Stomach (tissue), 9 donors: ENCODE data around the gene TCEA2. TPM values are rescaled to one million over a fixed set of nuclear protein-coding genes. Genes with fewer than 3 reads are reported as not detected.

Experiments
- DNase-seq, 2 donors: peaks; one replicate each; pipeline versions ENCODE4 v3.0.0 to v3.0.0-alpha.2; 2013 to 2019
- H3K27ac ChIP-seq, 5 donors: fragments of 200-600 bp in 4 of 5; sonication (generic) in 4 of 5; one replicate each; pipeline ENCODE4 v1.5.1; 2013 to 2019; ENCODE audit warnings: mild to moderate bottlenecking in 1 of 5, moderate library complexity in 1 of 5
- H3K27me3 ChIP-seq, 3 donors: fragments of 200-600 bp; sonication (generic); one replicate each; pipeline ENCODE4 v1.5.1; 2017 to 2019; ENCODE audit warnings: mixed run types in 1 of 3
- H3K36me3 ChIP-seq, 4 donors: fragments of 200-600 bp; sonication (generic); 1 replicate in 3 of 4; 2 replicates in 1 of 4; pipeline ENCODE4 v1.5.1; 2016 to 2019
- H3K4me1 ChIP-seq, 4 donors: fragments of 200-600 bp; sonication (generic); one replicate each; pipeline ENCODE4 v1.5.1; 2016 to 2019
- H3K4me3 ChIP-seq, 4 donors: fragments of 200-600 bp; sonication (generic) in 3 of 4; one replicate each; pipeline ENCODE4 v1.5.1; 2016 to 2019; ENCODE audit warnings: mild to moderate bottlenecking in 1 of 4
- H3K9me3 ChIP-seq, 4 donors: fragments of 200-600 bp; sonication (generic); one replicate each; pipeline ENCODE4 v1.5.1; 2016 to 2019
- EP300 ChIP-seq: sonication (generic); formaldehyde crosslinking; IDR thresholded peaks from one replicate; pipeline ENCODE4 v1.6.1; 2017; ENCODE audit warnings: antibody characterized with exemption
- POLR2A ChIP-seq, 4 donors: fragments of 450-650 bp; IDR thresholded peaks; one replicate each; pipeline ENCODE4 v1.6.1; 2016; ENCODE audit warnings: antibody characterized with exemption in 4 of 4, control low read depth in 2 of 4, mild to moderate bottlenecking in 1 of 4, moderate library complexity in 1 of 4
- POLR2AphosphoS5 ChIP-seq, 3 donors: sonication (generic); formaldehyde crosslinking; IDR thresholded peaks; one replicate each; pipeline ENCODE4 v1.6.1; 2016; ENCODE audit warnings: antibody characterized with exemption in 3 of 3
- WGBS, 5 donors: extraction: QIAGEN DNeasy Blood & Tissue Kit in 3 of 5; methylation state at CpG; one replicate each; pipeline versions ENCODE4 v1.1.5 to v1.1.7; 2013 to 2018; 5-methylcytosine and 5-hydroxymethylcytosine counted together
- intact Hi-C: fragments of 100-400 bp; cut with DNase I; formaldehyde crosslinking; loops from one replicate; pipeline ENCODE4 v1.15.1; 2023; ENCODE audit warnings: low total_unique reads
- polyA plus RNA-seq, 3 donors: library from polyadenylated mRNA; stranded (reverse); fragments of 200-250 nt; gene quantifications; one replicate each; pipeline ENCODE4 v1.2.3, GENCODE V29; 2013
- total RNA-seq, 5 donors: library from RNA; depleted of rRNA; stranded (reverse); fragments of >200 nt; gene quantifications; one replicate each; pipeline versions ENCODE4 v1.1.0 to v1.2.3, GENCODE V29; 2014 to 2016
- TF ChIP-seq, protein P1 (sequence below), 7 experiments: fragments of 450-650 bp in 4 of 7; fragments of 200-600 bp in 3 of 7; sonication (generic) in 3 of 7; IDR thresholded peaks; one replicate each; pipeline ENCODE4 v1.5.1; 2016 to 2019; ENCODE audit warnings: antibody characterized with exemption in 7 of 7, control low read depth in 2 of 7, mild to moderate bottlenecking in 1 of 7
- donor health status: healthy with polysubstance abuse.
- donor health status: Bipolar disorder and iron deficiency.
- donor health status: healthy.

TCEA2 gene
- total and polyA plus RNA-seq, 8 donors: 3.1 to 35.5 (median 26.0) TPM

- intact Hi-C loops: no loop called here
- TF ChIP-seq POLR2AphosphoS5 (IDR thresholded peaks at IDR 0.05) (no peak), EP300 (no peak), POLR2A (IDR thresholded peaks at IDR 0.05) (no peak)
- TF ChIP-seq, protein P1, sequence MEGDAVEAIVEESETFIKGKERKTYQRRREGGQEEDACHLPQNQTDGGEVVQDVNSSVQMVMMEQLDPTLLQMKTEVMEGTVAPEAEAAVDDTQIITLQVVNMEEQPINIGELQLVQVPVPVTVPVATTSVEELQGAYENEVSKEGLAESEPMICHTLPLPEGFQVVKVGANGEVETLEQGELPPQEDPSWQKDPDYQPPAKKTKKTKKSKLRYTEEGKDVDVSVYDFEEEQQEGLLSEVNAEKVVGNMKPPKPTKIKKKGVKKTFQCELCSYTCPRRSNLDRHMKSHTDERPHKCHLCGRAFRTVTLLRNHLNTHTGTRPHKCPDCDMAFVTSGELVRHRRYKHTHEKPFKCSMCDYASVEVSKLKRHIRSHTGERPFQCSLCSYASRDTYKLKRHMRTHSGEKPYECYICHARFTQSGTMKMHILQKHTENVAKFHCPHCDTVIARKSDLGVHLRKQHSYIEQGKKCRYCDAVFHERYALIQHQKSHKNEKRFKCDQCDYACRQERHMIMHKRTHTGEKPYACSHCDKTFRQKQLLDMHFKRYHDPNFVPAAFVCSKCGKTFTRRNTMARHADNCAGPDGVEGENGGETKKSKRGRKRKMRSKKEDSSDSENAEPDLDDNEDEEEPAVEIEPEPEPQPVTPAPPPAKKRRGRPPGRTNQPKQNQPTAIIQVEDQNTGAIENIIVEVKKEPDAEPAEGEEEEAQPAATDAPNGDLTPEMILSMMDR (IDR thresholded peaks at IDR 0.05): no peak
- no peak within 1 kb of the TSS for H3K27ac ChIP-seq
- H3K4me1 ChIP-seq: peaks cover 5 to 7% (median 7%) of the 10 kb centered on the region in 4 donors
- no peak within 1 kb of the TSS for H3K4me3 ChIP-seq
- H3K27me3 ChIP-seq: peaks cover 3 to 68% (median 21%) of the 10 kb centered on the region in 3 donors
- WGBS, 5 donors: 52 to 70% (median 57%) methylated on average over 13 to 22 of the region's 22 CpGs
- H3K36me3 ChIP-seq: no peaks in the 10 kb centered on the region
- no peaks in the 10 kb centered on the region for H3K9me3 ChIP-seq
- peak in 1 of 2 donors; percentile 52 for DNase-seq
These were observed 44.2 kb downstream of the TCEA2 start, which contains the start of gene NPBWR2 for GRCh38 chr20:64106981-64107735. TSS of gene NPBWR2 (minus strand) at chr20:64107565. CDS start at chr20:64106831, 734 bp downstream.

- TF ChIP-seq POLR2A (IDR thresholded peaks at IDR 0.05) (no peak), POLR2AphosphoS5 (IDR thresholded peaks at IDR 0.05) (no peak), EP300 (no peak)
- TF ChIP-seq, protein P1 (IDR thresholded peaks at IDR 0.05): no peak
- intact Hi-C loops: no loop called here
- WGBS, 5 donors: 45 to 65% (median 51%) methylated on average over 17 to 19 of the region's 19 CpGs
- no peaks in the 10 kb centered on the region for H3K36me3 ChIP-seq
- no peaks in the 10 kb centered on the region for H3K4me1 ChIP-seq
- H3K4me3 ChIP-seq: no peak overlapping the region
- no peak overlapping the region for H3K27ac ChIP-seq
- H3K9me3 ChIP-seq: no peaks in the 10 kb centered on the region
- H3K27me3 ChIP-seq: peaks cover 0 to 60% (median 14%) of the 10 kb centered on the region in 3 donors
- DNase-seq: no peak
These were observed 44.9 kb downstream of the TCEA2 start for GRCh38 chr20:64107736-64108457.

GRCh38 chr20:64108731-64109681, 46.0 kb downstream of the TCEA2 start:
- H3K27me3 ChIP-seq: peaks cover 0 to 49% (median 3%) of the 10 kb centered on the region in 3 donors
- no peaks in the 10 kb centered on the region for H3K4me1 ChIP-seq
- intact Hi-C loops: no loop called here
- no peak overlapping the region for H3K27ac ChIP-seq
- TF ChIP-seq, protein P1 (IDR thresholded peaks at IDR 0.05): no peak
- TF ChIP-seq POLR2A (IDR thresholded peaks at IDR 0.05) (no peak), EP300 (no peak), POLR2AphosphoS5 (IDR thresholded peaks at IDR 0.05) (no peak)
- DNase-seq: peak in 1 of 2 donors; percentile 23
- H3K9me3 ChIP-seq: no peaks in the 10 kb centered on the region
- H3K36me3 ChIP-seq: no peaks in the 10 kb centered on the region
- WGBS, 5 donors: 71 to 81% (median 77%) methylated on average over 17 to 26 of the region's 26 CpGs
- no peak overlapping the region for H3K4me3 ChIP-seq
